ENCODE measurements around the gene C6orf89. TPM values are rescaled to one million over a fixed set of nuclear protein-coding genes. Genes with fewer than 3 reads are reported as not detected.

C6orf89 gene
- total RNA-seq, 1 donor from 2014 or later = 79.4 TPM

GRCh38 chr6:36955671-36956445, 70.1 kb downstream of the C6orf89 start:
- intact Hi-C loops (cut with DNase I) = no loop called here
- no peak for ATAC-seq
- no peak for DNase-seq (ENCODE audit: missing footprints)

GRCh38 chr6:36956446-36956820, 70.7 kb downstream of the C6orf89 start:
- no peak for DNase-seq (ENCODE audit: missing footprints)
- intact Hi-C loops (cut with DNase I) = no loop called here
- no peak for ATAC-seq

GRCh38 chr6:36957773-36958271, 72.1 kb downstream of the C6orf89 start:
- ATAC-seq = peak; percentile 37
- no peak for DNase-seq (ENCODE audit: missing footprints)
- intact Hi-C loops (cut with DNase I) = no loop called here

GRCh38 chr6:36958775-36959554, 73.2 kb downstream of the C6orf89 start:
- intact Hi-C loops (cut with DNase I) = no loop called here
- ATAC-seq (no peak), DNase-seq (ENCODE audit: missing footprints) (no peak)

GRCh38 chr6:36959555-36960250, 74.0 kb downstream of the C6orf89 start:
- intact Hi-C loops (cut with DNase I) = loop anchor here (5.0 kb wide), 1 partner anchor 42 kb away; no protein-coding TSS in a partner anchor
- no peak for ATAC-seq

GRCh38 chr6:36961441-36962435, 76.0 kb downstream of the C6orf89 start:
- intact Hi-C loops (cut with DNase I) = loop anchor here (5.0 kb wide), 1 partner anchor 44 kb away; no protein-coding TSS in a partner anchor
- ATAC-seq = no peak
- no peak for DNase-seq (ENCODE audit: missing footprints)

More at GRCh38 chr6:36959555-36960250, 74.0 kb downstream of the C6orf89 start:
- DNase-seq (ENCODE audit: missing footprints) = no peak

- DNase-seq (ENCODE audit: missing footprints) (peak; percentile 90), ATAC-seq (peak; percentile 20)
- intact Hi-C loops (cut with DNase I) = loop anchor here (5.0 kb wide), 1 partner anchor 46 kb away; no protein-coding TSS in a partner anchor
Observed at GRCh38 chr6:36962874-36963273, 77.1 kb downstream of the C6orf89 start.

- intact Hi-C loops (cut with DNase I) = loop anchor here (5.0 kb wide), 1 partner anchor 46 kb away; no protein-coding TSS in a partner anchor
- DNase-seq (ENCODE audit: missing footprints) = no peak
- ATAC-seq = peak; percentile 31
Observed at GRCh38 chr6:36963451-36964290, 77.9 kb downstream of the C6orf89 start.

GRCh38 chr6:36964349-36964748, 78.6 kb downstream of the C6orf89 start:
- no peak for DNase-seq (ENCODE audit: missing footprints)
- intact Hi-C loops (cut with DNase I) = loop anchor here (5.0 kb wide), 1 partner anchor 47 kb away; no protein-coding TSS in a partner anchor
- ATAC-seq = no peak

- intact Hi-C loops (cut with DNase I) = loop anchor here (5.0 kb wide), 1 partner anchor 48 kb away; no protein-coding TSS in a partner anchor
- ATAC-seq (no peak), DNase-seq (ENCODE audit: missing footprints) (no peak)
Observed at GRCh38 chr6:36964908-36965307, 79.2 kb downstream of the C6orf89 start.

- DNase-seq (ENCODE audit: missing footprints) (no peak), ATAC-seq (peak; percentile 11)
- intact Hi-C loops (cut with DNase I) = no loop called here
Observed at GRCh38 chr6:36967301-36967700, 81.5 kb downstream of the C6orf89 start.

GRCh38 chr6:36967757-36968156, 82.0 kb downstream of the C6orf89 start:
- intact Hi-C loops (cut with DNase I) = no loop called here
- ATAC-seq (no peak), DNase-seq (ENCODE audit: missing footprints) (no peak)

GRCh38 chr6:36968266-36968977, 82.7 kb downstream of the C6orf89 start:
- intact Hi-C loops (cut with DNase I) = no loop called here
- ATAC-seq = no peak
- DNase-seq (ENCODE audit: missing footprints) = peak; percentile 80

- intact Hi-C loops (cut with DNase I) = no loop called here
- ATAC-seq (peak; percentile 33), DNase-seq (ENCODE audit: missing footprints) (no peak)
Observed at GRCh38 chr6:36969240-36969691, 83.5 kb downstream of the C6orf89 start.

- intact Hi-C loops (cut with DNase I) = loop anchor here (5.0 kb wide), 1 partner anchor 63 kb away; no protein-coding TSS in a partner anchor
- no peak for DNase-seq (ENCODE audit: missing footprints)
- ATAC-seq = no peak
Observed at GRCh38 chr6:36969988-36970891, 84.5 kb downstream of the C6orf89 start.
